8988T (cell line): Measurements from ENCODE around the gene PHACTR2.

Experiments
- DNase-seq: peaks from one replicate; pipeline ENCODE4 v3.0.0; 2011

Gene PHACTR2

DNA sequence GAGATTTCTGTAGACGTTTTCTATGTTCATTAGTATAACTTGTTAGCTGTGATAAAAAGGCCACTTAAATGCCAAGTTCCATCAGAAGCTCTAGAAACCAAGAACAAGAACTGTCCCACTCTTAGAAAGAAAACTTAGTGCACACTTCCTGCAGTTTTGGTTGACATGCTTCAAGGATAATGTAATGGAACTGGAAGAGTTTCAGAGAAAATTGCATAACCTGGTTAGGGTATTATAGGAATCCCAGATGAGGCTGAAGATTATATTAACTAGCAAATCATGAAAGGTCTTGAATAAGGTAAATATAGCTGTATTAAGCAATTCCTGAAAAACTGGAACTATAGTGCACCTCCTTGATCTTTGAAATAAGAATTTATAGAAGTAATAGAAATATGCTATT is 1.8 kb upstream of the PHACTR2 start:
- no peak for DNase-seq

DNA sequence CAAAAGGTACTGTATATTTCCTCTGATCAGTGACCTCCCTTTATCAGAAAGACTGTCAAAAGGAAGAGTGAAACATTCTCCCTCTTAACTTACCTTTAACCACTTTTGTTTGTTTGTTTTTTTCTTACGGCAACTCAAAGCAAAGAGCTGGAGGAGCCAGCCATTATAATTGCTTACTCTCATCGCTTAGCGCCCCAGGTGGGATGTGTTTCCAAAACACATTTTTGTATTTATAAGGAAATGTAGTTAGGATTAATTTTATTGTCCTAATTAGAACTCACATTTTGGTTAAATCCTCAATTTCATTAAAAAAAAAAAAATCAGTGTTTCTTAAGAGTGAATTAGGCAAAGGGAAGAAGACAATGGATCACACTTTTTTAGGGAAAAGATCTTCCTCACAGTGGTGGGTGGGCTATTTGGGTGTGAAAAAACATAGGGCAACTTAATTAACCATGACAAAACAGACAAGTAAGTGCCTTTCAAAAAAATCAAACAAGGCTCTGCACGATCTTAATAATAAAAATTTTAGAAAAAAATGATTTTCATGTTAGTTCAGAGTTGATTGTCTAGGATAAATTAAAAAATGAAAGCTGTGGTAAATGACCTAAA is 1.2 kb upstream of the PHACTR2 start:
- no peak for DNase-seq

DNA sequence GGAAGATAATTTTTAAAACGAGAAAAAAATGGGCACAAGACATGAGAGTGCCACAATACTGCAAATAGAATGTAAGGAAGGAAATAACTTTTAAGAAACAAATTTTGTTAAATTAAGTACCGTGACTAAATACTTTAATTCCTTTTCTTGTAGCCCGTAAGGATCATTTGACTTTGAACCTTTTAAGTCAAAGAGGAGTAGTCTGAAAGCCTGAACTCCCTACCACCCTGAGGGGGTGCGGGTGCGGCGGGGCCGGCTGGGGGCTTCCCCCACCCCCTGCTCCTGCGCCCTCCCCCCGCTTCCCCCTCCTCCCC is 231 bp upstream of the PHACTR2 start:
- DNase-seq, result no peak

DNA sequence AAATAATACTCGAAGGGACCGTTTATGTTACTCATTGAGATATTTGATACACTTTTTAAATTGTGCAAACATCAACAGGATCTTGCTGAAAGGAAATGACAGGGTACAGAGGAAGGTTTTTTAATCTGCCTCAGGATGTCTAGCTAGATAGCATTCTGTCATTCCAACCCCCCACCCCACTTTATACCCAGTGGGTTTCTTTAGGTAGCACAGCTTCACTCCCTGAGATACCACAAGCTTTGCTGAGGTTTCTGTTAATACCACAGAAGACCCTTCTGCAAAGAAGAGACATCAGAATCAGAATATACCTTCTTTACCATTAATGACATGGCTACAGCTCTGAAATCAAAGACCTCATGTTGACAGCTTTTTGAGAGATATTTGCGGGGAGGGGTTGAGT is 1.3 kb downstream of the PHACTR2 start:
- no peak for DNase-seq

DNA sequence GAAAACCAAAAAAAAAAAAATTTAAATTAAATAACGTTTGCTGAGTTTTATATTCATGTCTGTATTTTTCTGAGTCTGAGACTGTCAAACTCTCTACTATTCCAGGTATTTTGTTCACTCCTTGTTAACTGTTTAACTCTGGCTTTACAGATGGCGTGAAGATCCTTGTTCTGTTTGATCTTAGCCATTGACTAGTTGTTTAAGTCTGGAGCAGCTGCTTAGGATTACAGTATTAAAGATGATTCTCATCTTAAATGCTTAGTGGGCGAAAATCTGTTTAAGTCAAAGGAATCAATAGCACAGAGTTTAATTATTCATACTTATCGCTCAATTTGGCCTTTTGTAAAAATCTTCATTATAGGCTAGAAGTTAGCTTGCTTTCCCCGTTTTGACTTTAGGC is 2.4 kb downstream of the PHACTR2 start:
- DNase-seq, result no peak

DNA sequence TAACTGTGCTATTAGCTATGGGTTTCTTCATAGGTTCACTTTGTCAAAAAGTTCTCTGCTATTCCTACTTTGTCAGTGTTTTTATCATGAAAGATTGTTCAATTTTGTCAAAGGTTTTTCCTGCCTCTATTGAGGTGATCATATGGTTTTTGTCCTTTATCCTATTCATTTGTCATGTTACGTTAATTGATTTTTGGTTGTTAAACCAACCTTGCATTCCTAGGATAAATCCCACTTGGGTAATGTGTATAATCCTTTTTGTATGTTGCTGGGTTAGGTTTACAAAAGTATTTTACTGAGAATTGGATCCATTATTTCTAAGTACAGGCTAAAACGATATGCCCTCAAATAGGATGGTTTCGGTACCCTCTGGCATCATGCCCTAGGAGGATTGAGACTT is 5.0 kb downstream of the PHACTR2 start:
- no peak for DNase-seq

DNA sequence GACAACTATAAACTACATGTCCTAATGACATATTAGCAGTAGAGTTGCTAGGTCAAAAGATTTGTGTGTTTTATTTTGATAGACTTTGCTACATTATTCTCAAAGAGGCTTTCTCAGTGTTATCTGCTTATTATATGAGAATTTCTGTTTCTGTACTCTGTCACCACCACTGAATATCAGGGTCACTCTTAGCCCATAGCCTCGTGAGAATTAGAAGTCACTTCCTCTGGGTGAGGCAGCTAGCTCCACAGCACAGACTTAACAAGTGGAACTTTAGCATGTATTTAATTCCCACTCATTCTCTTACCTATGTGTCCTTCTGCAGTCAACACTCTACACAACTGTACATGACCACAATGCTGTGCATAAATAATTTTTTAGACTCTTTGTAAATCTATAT is 6.7 kb downstream of the PHACTR2 start:
- DNase-seq, result no peak

DNA sequence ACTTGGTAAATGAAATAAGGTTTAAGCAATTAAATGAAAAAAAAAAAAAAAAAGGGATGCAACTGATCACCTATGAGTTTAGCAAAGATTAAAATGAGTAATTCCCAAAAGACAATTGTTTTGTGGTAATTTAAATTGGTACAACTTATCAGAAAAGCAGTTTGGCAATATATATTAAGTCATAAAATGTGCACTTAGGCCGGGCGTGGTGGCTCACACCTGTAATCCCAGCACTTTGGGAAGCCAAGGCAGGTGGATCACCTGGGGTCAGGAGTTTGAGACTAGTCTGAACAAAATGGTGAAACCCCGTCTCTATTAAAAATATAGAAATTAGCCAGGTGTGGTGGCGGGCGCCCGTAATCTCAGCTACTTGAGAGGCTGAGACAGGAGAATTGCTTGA is 7.9 kb downstream of the PHACTR2 start:
- DNase-seq, result no peak

DNA sequence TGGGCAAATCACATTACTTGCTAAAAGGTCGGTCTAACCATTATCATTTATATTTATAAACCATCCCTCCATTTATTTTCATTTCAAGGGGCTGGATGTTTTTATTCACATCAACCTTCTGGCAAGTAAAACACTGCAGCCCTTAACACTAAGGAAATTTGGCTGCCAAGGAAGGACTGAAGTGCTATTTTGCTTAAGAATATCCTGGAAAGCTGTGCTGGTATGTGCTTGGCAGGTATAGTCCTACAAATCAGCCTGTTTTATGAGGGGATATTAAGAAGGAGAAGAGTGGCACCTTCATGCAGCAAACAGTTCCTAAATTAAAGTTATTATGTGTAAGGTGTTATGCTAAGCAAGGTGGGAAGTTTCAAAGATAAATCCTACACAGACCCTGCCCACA is 9.8 kb downstream of the PHACTR2 start:
- DNase-seq, result no peak

DNA sequence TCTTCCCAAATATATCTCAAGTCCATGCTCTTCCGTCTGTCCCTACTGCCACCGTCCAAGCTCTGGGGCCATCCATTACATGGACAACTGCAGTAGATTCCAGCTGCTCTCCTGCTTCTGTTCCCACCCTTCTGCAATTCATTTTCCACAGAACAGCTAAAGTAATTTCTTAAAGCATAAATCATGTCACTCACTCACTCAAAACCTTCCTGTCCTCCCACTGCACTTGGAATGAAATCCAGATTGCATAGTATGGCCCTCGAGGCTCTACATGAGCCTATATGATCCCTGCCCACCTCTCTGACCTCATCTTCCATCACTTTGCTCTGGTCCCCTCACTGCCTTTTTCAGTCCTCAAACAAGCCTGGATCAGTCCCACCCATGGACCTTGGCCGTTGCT is 10.9 kb downstream of the PHACTR2 start:
- no peak for DNase-seq

DNA sequence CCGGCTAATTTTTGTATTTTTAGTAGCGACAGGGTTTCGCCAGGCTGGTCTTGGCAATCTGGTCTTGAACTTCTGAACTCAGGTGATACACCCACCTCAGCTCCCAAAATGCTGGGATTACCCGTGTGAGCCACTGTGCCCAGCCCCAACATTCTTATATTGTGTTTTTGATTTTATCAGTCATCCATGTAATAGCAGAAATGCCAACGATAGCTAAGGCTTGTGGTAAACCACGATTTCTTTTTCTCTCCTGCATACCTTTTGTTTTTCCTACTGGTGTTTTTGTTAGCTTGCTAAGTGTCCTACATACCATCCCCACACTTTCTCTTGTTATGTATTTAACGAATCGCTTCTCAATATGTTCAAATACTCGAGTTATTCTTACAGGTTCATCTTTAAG is 12.1 kb downstream of the PHACTR2 start:
- DNase-seq, result no peak

DNA sequence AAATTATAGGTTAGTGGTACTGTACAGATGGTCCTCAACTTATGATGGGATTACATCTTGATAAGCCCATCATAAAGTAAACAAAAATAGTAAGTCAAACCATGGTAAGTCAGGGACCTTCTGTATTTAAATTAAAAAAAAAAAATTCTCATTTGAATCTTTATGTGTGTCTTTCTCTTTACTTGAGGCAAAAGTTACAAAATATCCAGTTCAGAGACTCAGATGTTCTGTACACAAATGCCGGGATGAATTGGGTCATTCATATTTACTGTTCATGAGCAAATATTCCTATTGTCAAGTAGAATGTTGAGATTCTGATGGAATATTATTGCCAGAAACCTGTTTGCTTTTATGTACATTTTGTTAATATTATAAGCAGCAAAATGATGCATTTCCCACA is 13.4 kb downstream of the PHACTR2 start:
- DNase-seq, result no peak

DNA sequence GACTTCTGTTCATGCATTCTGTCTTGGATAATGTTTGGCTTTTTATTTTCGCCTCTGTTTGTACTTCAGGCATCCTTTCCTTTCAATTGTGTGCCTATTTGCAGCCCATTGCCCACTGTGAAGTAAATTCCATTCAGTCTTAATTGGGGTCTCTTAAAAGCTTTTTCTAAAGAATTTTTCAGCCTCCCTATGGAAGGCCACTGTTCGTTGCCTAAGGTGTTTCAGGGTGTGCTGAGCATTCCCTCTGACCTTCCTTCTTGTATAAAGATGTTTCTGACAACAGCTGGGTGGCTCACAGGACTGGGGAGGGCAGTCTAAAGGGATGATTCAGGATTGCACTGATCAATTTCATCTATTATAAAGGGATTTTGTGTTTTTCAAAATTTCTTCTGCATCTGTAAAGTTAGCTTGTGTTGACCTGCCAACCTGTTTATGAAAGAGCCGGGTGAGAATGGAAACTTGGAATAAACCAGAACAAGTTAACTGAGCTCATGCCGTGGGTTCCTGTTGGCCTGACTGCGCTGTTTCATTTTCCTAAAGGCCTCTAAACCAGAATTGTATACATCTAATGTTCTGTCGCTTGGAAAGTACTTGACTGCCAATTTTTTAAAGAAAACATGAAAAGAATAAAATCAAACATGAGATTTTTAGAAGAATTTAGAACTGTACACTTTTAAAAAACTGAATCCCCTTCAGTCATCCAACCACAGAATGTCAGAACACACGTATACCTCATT is 14.3 kb downstream of the PHACTR2 start:
- no peak for DNase-seq

DNA sequence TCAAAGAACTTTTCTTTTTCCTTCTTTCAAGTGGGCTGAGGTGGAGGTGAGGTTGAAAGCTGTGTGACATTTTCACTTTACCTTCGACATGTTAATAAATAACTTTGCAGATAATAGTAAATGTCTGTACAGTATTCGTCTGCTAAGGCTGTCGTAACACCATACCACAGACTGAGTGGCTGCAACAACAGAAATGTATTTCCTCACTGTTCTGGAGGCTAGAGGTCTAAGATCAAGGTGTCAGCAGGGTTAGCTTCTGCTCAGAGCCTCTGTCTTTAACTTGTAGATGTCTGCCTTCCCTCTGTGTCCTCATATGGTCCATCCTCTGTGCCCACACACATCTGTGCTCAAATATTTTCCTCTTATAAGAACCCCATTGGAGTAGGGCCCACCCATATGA is 14.9 kb downstream of the PHACTR2 start:
- DNase-seq, result no peak

DNA sequence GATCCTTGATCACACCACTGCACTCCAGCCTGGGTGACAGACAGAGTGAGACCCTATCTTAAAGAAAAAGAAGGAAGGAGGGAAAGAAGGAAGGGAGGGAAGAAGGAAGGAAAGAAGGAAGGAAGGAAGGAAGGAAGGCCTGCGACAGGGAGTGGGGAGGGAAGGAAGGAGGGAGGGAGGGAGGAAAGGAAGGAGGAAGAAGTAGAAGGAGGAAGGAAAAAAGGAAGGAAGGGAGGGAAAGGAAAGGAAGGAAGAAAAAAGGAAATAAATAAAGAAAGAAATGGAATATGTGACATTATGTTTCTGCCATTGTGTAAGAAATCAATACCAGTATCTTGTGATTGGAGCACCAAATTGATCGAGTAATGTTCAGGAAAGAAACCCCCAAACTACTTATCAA is 16.2 kb downstream of the PHACTR2 start:
- DNase-seq, result no peak

DNA sequence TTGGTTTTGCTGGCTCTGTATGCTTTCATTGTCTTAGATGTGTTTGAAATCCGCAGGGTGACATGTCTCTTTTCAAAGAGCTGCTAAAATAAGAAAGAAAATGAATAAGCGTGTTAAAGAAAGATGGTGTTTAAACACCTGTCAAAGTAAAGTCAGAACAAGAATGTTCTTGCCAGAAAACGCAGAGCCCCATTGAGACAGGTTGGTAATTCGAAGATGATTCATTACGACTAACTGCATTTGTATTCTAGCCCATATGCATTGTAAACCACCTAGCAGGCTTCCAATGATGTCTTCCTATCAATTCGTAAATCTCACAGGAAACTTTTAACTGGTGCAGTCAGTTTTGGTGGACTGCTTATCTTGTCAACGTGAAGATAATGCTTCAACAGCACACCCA is 16.8 kb downstream of the PHACTR2 start:
- DNase-seq, result no peak

DNA sequence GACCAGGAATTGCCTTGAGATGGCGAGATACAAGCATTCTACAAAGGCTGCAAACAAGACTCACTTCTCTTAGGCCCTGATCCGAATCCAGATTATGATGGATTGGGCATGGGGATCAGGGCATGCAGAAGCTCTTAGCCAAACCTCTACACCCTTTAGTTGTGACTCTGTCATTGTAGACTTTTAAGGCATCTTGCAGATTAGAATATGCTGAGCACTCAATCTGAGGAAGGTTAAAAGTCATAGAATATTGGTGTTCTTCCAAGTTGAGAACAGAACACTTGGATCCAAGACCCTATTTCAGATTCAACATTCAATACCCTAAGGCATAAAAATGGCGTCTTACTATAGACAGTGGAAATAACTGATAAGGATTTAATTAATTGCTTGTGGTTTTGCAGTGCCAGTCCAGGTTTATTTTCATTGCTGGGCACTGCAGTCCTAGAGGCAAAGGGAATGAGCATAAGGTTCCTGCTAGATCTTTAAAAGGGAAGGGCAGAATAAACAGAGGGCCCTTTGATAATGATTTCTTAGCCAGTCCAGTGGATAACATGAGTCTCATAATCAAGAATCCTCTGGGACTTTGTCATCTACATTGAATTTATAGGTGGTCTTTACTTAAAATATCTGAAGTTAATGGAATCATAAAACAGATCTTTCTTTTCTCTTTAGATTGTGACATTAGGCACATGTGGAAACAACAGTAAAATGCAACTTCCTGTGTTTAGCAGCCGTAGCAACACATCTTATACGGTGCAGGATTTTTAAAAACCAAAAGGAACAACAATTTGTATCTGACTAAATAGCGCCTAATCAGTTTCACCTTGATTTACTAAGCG is 17.6 kb downstream of the PHACTR2 start:
- no peak for DNase-seq

DNA sequence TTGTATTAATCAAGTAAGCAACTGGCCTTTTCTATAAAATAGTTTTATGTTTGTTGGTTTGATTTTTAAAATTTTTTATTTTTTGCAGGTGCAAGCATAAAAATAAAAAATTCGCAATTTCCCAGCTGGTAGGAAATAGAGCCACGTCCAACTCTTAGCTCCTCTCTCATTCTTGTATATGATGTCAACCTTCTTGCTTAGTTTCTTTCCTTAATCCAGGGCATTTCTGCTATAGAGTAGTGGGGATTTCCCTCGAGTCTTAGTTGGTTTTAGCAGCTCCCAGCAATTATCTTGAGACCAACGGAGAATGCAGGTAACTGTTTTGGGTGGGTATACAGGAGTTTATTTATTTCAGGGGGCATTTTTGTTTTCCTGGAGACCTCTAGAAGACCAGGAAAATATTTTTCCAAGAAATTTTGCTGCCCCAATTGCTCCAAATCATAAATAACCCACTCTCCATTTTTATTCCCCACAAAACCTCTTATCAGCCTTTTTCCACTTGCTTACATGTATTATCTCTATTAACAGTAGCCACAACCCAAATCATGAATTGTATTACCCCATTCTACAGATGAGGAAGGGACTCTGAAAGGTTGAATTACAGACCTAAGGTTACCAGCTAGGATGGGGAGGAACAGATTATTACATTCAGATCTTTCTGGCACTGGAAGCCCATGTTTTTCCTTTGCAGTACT is 18.4 kb downstream of the PHACTR2 start:
- DNase-seq, result no peak

DNA sequence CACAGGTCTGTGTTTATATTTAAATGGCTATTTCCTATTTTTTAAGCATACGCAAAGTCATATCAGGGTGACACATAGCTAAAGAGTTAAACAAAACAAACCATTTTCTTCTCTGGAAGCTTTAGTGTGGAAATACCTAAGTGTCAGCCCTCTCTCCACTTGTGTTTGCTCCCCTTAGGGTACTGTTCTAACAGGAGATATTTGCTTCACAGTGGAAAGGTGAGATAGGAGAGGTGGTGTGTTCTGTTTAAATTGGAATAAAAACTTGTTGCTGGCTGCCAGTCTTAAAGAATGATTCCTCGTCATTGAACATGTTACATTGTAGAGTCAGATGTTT is 18.9 kb downstream of the PHACTR2 start:
- no peak for DNase-seq

DNA sequence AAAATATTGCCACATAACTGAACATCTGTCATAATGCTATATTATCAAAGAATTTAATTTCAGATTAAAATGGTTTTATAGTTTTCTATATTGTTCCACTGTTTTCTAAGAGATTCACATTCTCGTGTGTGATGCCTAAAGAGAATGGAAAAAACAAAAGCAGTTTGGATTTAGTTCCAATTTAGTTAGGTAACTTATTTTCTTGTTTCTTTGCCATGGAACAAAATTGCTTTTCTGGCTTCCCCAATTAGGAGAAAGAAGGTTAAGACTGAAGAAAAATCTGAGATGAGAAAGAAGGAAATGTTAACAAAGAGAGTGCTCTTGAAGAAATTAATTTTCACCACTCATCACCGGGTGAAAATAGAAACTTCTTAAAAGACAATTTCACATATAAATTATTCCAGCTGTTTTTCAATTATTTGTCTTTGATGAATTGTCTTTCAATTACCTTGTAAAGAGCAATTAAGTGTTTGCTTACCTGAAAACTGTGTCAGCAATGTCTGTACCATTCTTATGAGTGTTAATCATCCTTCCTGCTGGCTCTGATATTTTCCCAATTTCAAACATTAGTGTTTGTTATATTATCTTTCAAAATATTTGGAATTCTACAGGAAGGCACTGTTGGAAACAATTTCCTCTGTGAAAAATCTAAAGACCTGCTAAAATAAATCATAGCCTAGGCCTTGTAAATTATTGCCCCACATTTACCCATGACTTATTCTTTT is 19.5 kb downstream of the PHACTR2 start:
- no peak for DNase-seq

DNA sequence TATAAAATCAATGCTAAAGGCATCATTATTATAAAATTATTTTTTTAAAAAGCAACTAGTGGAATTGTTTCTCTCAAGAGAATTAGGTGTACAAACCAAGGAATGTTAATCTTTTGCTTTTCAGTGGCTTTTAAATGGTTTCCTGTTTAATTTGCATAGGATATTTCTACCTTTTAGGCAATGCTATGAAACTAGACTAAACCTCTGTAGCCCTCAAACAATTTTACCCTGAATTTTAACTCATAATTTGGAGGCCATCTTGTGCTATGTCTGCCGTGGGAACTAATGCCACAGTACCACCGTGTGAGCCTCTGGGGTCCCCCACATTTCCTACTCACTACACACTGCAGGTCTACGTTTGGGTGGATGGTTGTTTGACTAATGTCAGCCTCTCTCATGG is 20.6 kb downstream of the PHACTR2 start:
- DNase-seq, result no peak

DNA sequence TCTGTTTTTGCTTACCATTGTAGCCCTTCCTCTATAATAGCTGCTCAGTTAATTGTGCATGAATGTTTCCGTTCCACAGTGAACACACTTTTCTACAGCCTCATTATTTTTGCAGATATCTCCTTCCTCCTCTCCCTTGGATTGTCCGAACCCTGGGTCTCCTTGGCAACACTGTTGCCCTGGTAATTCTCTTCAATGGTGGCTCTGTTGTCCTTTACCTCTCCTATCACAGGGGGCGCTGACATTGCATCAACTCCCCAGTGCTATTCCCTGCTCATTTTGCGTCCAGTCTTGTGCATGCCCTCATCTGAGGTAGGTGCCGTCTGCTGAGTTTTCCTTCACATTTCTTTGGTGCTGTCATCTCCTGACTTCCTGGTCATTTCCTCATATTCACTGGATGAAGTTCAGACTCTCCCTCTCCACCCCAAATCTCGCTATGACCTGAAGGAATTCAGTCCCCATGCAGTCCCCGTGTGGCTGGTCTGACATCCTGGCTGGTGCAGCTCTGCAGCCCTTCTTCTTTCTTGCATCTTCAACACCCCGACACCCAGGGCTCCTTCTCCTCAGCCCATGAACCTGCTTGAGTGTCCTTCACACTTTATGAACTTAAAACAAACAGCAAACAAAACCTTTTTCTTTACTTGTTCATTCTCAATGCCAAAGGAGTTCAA is 21.1 kb downstream of the PHACTR2 start:
- DNase-seq, result no peak

DNA sequence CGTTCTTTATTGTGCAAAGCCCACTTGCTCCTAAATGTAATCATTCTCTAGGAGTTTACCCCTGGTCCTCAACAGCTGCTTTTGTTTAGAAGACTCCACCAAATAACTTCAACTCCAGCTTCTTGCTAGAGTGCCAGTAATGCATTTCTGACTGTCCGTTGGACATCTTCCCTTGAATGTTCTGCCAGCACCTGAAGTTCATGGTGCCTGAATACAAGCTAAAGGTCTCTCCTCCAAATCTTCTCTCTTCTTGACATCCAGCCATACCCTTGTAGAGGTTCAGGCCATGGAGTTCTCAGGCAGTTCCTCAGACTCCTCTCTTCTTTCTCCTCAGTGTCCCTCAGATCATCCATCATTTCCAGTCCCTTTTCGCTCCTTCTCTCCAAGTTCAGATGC is 21.7 kb downstream of the PHACTR2 start:
- no peak for DNase-seq
